Glutamatergic neuron (in vitro differentiated cells): ENCODE measurements around the gene MNX1. TPM values are rescaled to one million over a fixed set of nuclear protein-coding genes. Genes with fewer than 3 reads are reported as not detected.

ENCODE experiments used
- DNase-seq: peaks from one replicate; pipeline ENCODE4 v3.0.0; 2022
- H3K27ac Mint-ChIP-seq: one replicate; pipeline ENCODE4 v1.8.0; 2020; ENCODE audit warnings: mild to moderate bottlenecking, mixed read lengths, inconsistent platforms; ENCODE audit not compliant: unreplicated experiment
- H3K27me3 Mint-ChIP-seq: one replicate; pipeline ENCODE4 v1.8.0; 2020; ENCODE audit warnings: mild to moderate bottlenecking, moderate library complexity, mixed read lengths, inconsistent platforms; ENCODE audit not compliant: unreplicated experiment
- H3K36me3 Mint-ChIP-seq: one replicate; pipeline ENCODE4 v1.8.0; 2020; ENCODE audit warnings: mild to moderate bottlenecking, mixed read lengths, inconsistent platforms; ENCODE audit not compliant: unreplicated experiment
- H3K4me1 Mint-ChIP-seq: one replicate; pipeline ENCODE4 v1.8.0; 2020; ENCODE audit warnings: mild to moderate bottlenecking, low read depth, mixed read lengths, inconsistent platforms; ENCODE audit not compliant: unreplicated experiment
- H3K4me3 Mint-ChIP-seq: one replicate; pipeline ENCODE4 v1.8.0; 2020; ENCODE audit warnings: mild to moderate bottlenecking, mixed read lengths, inconsistent platforms; ENCODE audit not compliant: unreplicated experiment
- H3K9me3 Mint-ChIP-seq: one replicate; pipeline ENCODE4 v1.8.0; 2020; ENCODE audit warnings: mild to moderate bottlenecking, moderate library complexity, mixed read lengths, inconsistent platforms; ENCODE audit not compliant: unreplicated experiment
- total RNA-seq: library from RNA; stranded (reverse); fragmentation: NEBNext Ultra II Directional; extraction: Animal tissue kit (Norgen Biotek cat#: 25700); gene quantifications from one replicate; pipeline ENCODE4 v1.2.1, GENCODE V29; 2021; ENCODE audit not compliant: unreplicated experiment
- TF ChIP-seq, protein P1 (sequence below): fragments of 200-600 bp; sonication (generic); IDR thresholded peaks from one replicate; pipeline ENCODE4 v1.5.0; 2021; ENCODE audit not compliant: partially characterized antibody, unreplicated experiment

Gene MNX1
- total RNA-seq, 1 donor from 2014 or later, result 0.59 TPM

DNA sequence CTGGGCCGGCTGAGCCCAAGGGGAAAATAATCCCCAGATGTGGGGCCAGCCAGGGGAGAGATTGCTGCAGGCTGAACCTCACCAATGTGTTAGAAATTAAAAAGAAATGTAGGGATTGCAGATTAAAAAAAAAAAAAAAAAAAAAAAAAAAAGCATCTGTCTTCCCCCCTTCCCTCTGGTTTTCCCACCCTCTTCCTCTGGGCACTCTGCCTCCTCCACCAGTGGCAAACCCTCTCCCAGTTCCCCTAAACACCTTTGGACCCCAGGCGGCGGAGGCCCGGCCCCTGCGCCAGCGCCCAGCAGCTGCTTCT, 7.1 kb downstream of the MNX1 start:
- Mint-ChIP-seq H3K4me3 (no peak overlapping the region), H3K9me3 (peaks cover 20% of the 10 kb centered on the region), H3K4me1 (peaks cover 3% of the 10 kb centered on the region), H3K27me3 (peaks cover 44% of the 10 kb centered on the region), H3K27ac (no peak overlapping the region), H3K36me3 (no peaks in the 10 kb centered on the region)
- DNase-seq, result no peak
- TF ChIP-seq, protein P1, sequence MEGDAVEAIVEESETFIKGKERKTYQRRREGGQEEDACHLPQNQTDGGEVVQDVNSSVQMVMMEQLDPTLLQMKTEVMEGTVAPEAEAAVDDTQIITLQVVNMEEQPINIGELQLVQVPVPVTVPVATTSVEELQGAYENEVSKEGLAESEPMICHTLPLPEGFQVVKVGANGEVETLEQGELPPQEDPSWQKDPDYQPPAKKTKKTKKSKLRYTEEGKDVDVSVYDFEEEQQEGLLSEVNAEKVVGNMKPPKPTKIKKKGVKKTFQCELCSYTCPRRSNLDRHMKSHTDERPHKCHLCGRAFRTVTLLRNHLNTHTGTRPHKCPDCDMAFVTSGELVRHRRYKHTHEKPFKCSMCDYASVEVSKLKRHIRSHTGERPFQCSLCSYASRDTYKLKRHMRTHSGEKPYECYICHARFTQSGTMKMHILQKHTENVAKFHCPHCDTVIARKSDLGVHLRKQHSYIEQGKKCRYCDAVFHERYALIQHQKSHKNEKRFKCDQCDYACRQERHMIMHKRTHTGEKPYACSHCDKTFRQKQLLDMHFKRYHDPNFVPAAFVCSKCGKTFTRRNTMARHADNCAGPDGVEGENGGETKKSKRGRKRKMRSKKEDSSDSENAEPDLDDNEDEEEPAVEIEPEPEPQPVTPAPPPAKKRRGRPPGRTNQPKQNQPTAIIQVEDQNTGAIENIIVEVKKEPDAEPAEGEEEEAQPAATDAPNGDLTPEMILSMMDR, result no peak

DNA sequence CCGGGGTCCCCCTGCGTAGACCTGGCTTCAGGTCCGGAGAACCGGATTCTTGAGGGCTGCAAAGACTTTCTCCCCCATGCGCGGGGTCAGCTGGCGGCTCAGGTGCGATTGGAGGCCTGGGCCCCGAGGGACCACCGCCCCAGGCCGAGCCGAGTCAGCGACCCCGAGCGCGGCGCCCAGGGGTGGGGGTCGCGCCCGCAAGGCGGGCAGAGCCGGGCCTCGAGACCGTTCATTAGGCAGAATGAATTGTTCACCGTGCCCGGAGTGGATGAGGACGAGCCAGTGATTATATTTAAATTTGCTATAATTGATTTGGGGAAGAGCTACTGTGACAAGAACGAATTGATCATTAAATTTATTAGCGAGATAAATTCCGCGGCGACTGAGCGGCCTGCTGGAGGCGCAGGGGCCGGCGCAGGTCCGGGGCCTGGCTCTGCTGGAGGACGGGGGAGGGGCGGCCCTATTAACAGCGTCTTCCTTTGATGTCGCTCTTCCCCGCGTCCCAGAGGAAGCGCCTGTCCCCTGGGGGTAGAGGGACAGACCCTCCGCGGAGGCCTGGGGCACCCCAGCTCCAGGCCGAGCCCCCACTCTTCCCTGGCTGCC, 7.5 kb downstream of the MNX1 start:
- Mint-ChIP-seq H3K9me3 (peaks cover 20% of the 10 kb centered on the region), H3K27me3 (peaks cover 43% of the 10 kb centered on the region), H3K4me1 (peaks cover 3% of the 10 kb centered on the region), H3K4me3 (no peak overlapping the region), H3K36me3 (no peaks in the 10 kb centered on the region), H3K27ac (no peak overlapping the region)
- DNase-seq, result peak; percentile 66
- TF ChIP-seq, protein P1, result no peak

DNA sequence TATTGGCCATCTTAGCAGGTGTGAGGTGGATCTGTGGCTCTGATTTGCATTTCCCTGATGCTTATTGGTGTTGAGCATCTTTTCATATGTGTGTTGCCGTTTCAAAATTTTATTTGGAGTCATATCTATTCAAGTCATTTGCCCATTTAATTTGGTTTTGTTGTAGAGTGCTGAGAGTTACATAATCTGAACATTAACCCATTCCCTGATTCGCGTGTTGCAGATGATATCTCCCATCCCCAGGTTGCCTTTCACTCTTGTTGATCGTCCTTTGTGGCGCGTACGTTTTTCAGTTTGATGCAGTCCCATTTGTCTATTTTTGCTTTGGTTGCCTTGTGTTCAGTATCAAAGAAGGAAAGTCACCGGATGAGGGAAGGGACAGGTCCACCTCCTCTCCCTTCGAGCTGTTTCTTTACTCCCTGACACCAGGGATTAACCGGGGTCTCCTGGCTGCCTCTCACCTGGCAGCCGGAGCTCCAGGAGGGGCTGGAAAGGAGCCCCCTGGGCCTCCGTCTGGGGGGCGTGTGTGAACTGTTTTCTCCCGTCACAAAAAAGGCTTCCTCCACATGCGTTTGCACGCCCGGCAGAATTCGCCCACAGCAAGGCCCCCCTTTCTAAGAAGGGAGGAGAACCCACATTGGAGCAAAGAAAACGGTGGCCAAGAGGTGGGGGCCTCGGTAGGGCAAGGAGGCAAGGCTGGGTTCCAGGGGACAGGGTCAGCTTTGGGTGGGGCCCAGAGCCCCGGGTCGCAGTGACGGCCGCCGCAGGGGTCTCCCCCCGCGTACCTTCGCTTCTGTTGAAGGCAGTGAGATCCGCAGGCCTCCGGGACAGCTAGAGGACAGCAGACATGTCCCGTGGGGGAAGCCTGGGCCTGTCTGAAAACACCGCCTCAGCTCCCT, 8.3 kb downstream of the MNX1 start:
- DNase-seq, result no peak
- Mint-ChIP-seq H3K4me1 (peaks cover 3% of the 10 kb centered on the region), H3K9me3 (peaks cover 20% of the 10 kb centered on the region), H3K4me3 (peak overlapping the region; percentile 61), H3K36me3 (peaks cover under 1% of the 10 kb centered on the region), H3K27me3 (peaks cover 41% of the 10 kb centered on the region), H3K27ac (peak overlapping the region; percentile 59)
- TF ChIP-seq, protein P1, result no peak

DNA sequence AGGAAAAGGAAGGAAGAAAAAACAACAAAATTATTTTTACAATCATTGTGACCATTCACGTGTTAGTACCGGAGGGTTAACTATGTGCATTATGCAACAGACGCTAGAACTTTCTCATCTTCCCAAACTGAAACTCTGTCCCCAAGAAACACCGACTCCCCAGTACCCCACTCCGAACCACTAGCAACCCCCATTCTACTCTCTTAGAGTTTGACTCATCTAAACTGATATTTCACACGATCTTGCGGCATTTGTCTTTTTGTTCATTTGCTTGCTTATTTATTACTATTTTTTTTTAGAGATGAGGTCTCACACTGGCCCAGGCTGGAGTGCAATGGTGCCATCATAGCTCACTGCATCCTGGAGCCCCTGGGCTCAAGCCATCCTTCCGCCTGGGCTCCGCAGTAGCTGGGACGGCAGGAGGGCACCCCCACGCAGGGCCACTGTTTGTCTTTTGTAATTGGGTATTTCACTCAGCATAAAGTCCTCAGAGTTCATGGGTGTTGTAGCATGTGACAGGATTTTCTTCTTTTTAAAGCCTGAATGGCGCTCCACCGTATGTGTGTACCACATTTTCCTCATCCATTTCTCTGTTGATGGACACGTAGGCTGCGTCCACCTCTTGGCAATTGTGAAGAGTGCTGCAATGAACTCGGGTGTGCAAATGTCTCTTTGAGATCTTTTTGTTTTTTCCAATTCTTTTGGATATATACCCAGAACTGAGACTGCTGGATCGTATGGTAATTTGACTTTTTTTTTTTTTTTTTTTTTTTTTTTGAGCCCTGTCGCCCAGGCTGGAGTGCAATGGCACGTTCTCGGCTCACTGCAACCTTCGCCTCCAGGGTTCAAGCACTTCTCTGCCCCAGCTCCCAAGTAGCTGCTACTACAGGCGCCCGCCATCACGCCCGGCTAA, 9.5 kb downstream of the MNX1 start:
- H3K36me3 Mint-ChIP-seq, result peaks cover 10% of the 10 kb centered on the region
- peaks cover 3% of the 10 kb centered on the region for H3K4me1 Mint-ChIP-seq
- H3K4me3 Mint-ChIP-seq, result peak overlapping the region; percentile 12

More for the DNA sequence above, 9.5 kb downstream of the MNX1 start:
- Mint-ChIP-seq H3K9me3 (peaks cover 20% of the 10 kb centered on the region), H3K27me3 (peaks cover 48% of the 10 kb centered on the region), H3K27ac (peak overlapping the region; percentile 22)
- TF ChIP-seq, protein P1, result no peak
- no peak for DNase-seq
